IPS-18a (cell line): ENCODE data around the gene RPS6KC1.

Experiments used
- H3K27ac ChIP-seq: one replicate; pipeline ENCODE4 v1.5.1; 2013; ENCODE audit warnings: low read length
- H3K27me3 ChIP-seq: one replicate; pipeline ENCODE4 v1.6.1; 2013; ENCODE audit warnings: mild to moderate bottlenecking, low read length; ENCODE audit not compliant: control insufficient read depth, insufficient read depth
- H3K36me3 ChIP-seq: one replicate; pipeline ENCODE4 v1.6.1; 2013; ENCODE audit warnings: low read depth, low read length; ENCODE audit not compliant: control insufficient read depth
- H3K4me1 ChIP-seq: one replicate; pipeline ENCODE4 v1.6.1; 2013; ENCODE audit warnings: low read depth, low read length; ENCODE audit not compliant: control insufficient read depth
- H3K4me3 ChIP-seq: one replicate; pipeline ENCODE4 v1.5.1; 2013; ENCODE audit warnings: low read length
- H3K9ac ChIP-seq: one replicate; pipeline ENCODE4 v1.6.1; 2013; ENCODE audit warnings: mild to moderate bottlenecking, low read length, moderate library complexity
- H3K9me3 ChIP-seq: one replicate; pipeline ENCODE4 v1.6.1; 2013; ENCODE audit warnings: low read depth, low read length; ENCODE audit not compliant: control insufficient read depth

The RPS6KC1 gene

DNA sequence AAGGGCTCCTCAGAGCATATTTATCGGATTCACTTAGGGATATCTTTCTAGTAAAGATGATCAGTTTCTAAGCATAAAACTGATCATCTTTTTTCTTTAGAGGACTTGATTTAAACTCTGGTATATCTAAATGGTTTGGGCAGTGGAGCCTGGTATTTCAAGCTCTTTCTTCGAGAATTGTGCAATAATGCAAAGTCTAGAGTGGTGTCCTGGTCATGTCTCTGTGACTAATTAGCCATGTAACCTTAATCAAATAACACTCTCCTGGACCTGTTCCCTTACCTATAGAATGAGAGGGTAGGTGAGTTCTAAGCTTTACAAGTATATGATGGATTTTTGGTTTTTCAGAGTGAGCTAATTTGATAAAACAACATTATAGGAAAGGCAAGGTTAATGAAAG is 225.2 kb downstream of the RPS6KC1 start:
- H3K27me3 ChIP-seq: no peaks in the 10 kb centered on the region
- H3K36me3 ChIP-seq: no peaks in the 10 kb centered on the region
- no peaks in the 10 kb centered on the region for H3K9me3 ChIP-seq
- peaks cover 18% of the 10 kb centered on the region for H3K4me1 ChIP-seq
- no peak overlapping the region for H3K4me3 ChIP-seq
- H3K9ac ChIP-seq: no peak overlapping the region
- no peak overlapping the region for H3K27ac ChIP-seq

DNA sequence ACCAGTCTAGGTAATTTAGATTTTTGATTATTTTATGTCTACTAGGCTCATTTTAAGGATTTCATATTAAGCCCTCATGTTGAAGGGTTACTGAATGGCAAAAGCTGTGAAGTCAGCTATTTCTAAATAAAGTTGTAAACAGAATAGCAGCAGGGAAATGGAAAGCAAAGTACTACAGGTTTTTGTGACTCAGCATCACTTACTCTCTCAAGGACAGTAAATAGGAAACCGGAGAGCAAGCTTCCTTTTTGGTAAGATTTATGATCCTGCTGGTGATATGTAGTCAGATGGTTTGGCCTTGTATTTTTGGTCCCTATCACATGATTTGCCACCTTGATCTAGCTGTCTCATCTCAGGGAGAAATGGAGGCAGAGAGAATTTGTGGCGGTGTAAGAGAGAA is 226.0 kb downstream of the RPS6KC1 start:
- peaks cover 26% of the 10 kb centered on the region for H3K4me1 ChIP-seq
- no peak overlapping the region for H3K4me3 ChIP-seq
- H3K27me3 ChIP-seq: no peaks in the 10 kb centered on the region
- H3K9me3 ChIP-seq: no peaks in the 10 kb centered on the region
- no peaks in the 10 kb centered on the region for H3K36me3 ChIP-seq
- H3K9ac ChIP-seq: no peak overlapping the region
- no peak overlapping the region for H3K27ac ChIP-seq

DNA sequence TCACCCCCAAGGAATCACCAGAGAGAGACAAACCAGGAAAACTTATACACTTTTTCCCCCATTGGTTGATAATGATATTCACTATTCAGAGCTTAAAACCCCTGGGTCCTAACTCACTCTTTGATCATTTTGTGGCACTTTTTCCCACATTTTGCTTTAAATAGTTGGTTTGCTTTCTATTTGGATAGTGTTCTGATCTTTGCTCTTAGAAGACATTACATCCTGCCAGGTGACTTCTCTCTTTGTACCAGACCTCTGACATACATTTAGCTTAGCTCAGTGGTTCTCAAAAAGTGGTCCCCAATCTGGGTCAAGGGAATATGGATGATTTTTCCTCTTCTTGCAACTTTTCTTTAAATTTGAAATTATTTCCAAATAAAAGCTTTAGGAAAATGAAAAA is 228.4 kb downstream of the RPS6KC1 start:
- Histone ChIP-seq H3K4me3 (no peak overlapping the region), H3K27me3 (no peaks in the 10 kb centered on the region), H3K9me3 (no peaks in the 10 kb centered on the region), H3K4me1 (peaks cover 30% of the 10 kb centered on the region), H3K36me3 (no peaks in the 10 kb centered on the region), H3K27ac (no peak overlapping the region), H3K9ac (no peak overlapping the region)

DNA sequence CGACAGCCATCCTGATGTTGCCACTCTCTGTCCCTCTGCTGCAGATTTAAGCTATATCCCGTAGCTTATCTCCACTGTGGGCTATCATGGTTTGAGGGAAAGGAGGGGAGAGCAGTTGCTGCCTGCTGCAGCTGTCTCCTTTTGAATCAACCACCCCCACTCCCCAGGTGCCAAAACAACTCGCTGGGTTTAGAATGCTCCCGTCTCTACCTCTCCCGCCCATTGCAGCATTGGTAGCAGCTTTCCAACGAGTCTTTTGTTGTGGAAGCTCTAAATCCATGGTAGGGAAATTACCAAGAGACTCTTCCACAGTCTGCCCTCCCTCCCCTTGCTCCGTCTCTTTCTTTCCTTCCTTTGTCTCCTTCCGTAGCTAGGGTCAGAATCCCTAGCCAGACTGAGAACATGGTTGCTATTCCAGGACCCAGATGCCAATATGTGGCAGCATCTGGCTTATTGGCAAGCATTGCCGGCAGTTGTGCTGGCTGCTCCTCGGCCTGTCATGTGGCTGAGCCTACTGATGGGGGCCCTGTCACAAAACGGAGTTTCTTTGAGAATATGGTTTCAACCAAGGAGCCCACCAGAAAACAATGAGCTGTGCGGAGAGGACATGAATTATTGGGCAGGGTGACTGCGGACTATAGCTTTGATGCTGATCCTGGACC is 230.7 kb downstream of the RPS6KC1 start:
- peak overlapping the region; percentile 11 for H3K4me3 ChIP-seq
- H3K9me3 ChIP-seq: no peaks in the 10 kb centered on the region
- H3K36me3 ChIP-seq: no peaks in the 10 kb centered on the region
- peak overlapping the region; percentile 2 for H3K9ac ChIP-seq
- no peaks in the 10 kb centered on the region for H3K27me3 ChIP-seq
- peaks cover 30% of the 10 kb centered on the region for H3K4me1 ChIP-seq
- no peak overlapping the region for H3K27ac ChIP-seq

DNA sequence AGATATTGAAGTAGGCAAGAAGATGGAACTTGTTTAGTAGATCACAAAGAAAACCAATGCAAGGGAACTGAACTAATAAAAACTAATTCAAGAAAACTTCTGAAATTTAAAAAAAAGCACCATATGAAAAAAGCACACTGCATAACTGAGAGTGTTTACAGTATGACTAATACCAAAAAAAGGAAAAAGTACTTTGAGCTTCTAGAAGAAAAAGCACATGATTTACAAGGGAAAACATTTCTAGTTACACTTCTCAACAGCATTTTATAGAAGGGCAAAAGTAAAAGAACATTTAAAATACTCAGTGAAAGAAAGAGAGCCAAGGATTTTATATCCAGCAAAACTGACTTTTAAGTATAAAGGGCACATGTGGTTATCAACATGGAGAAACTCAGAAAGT is 233.6 kb downstream of the RPS6KC1 start:
- H3K4me1 ChIP-seq: peaks cover 28% of the 10 kb centered on the region
- H3K36me3 ChIP-seq: no peaks in the 10 kb centered on the region
- no peak overlapping the region for H3K9ac ChIP-seq
- no peak overlapping the region for H3K27ac ChIP-seq
- H3K4me3 ChIP-seq: no peak overlapping the region
- H3K27me3 ChIP-seq: no peaks in the 10 kb centered on the region
- no peaks in the 10 kb centered on the region for H3K9me3 ChIP-seq

DNA sequence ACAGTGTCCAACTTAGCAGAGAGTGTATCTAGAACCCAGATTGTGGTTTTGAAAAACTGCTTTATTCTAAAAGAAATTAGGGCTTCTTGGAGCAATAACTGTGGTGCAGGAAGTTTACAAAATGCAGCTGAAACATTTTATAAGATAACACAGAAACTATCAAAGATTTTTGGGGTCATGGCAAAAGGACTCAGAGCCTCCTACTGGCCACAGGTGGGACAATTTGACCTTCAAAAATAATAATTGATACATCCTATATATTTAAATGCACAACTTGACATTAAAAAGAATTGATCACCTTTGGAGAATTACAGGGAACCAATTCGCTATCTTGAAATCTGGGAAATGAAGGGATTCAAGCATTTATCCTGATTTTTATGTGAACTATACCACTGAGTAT is 235.2 kb downstream of the RPS6KC1 start:
- H3K4me3 ChIP-seq: no peak overlapping the region
- H3K9ac ChIP-seq: no peak overlapping the region
- H3K36me3 ChIP-seq: no peaks in the 10 kb centered on the region
- no peaks in the 10 kb centered on the region for H3K27me3 ChIP-seq
- no peaks in the 10 kb centered on the region for H3K9me3 ChIP-seq
- H3K4me1 ChIP-seq: peaks cover 12% of the 10 kb centered on the region
- no peak overlapping the region for H3K27ac ChIP-seq

DNA sequence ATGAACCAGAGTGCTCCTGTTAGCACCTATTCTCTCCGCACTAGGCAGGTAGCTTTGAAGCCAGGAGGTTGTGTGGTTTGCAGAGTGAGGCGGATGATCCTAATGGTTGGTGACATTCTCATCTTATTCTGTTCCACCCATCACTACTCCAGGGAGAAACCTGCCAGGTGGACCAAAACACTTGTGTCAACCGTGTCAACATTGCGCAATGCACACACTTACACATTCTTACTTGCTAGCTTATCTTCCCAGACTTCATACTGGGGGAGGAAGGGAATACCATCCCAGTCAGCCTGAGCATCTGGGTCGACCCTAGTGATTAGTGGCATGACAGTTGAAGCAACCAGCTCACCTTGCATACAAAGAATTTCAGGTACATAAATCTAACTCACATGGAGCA is 236.9 kb downstream of the RPS6KC1 start:
- Histone ChIP-seq H3K27ac (no peak overlapping the region), H3K27me3 (no peaks in the 10 kb centered on the region), H3K9ac (no peak overlapping the region), H3K9me3 (no peaks in the 10 kb centered on the region), H3K4me3 (no peak overlapping the region), H3K36me3 (no peaks in the 10 kb centered on the region), H3K4me1 (peaks cover 8% of the 10 kb centered on the region)

DNA sequence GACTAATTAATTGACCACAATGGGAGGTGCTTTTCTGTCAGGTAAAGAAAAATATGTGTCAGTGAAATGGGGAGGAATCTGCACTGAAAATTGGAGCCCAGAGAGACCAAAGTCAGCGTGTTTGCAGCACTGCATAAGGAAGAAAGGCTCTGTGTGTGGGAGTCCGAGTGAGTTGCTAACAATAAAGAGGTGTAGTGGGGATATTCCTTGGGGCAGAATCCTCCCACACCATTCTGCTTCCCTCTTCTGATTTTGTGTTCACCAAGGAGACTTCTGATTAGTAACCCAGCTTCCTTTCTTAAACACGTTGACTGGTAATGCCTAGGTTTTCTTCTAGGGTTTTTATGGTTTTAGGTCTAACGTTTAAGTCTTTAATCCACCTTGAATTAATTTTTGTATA is 240.5 kb downstream of the RPS6KC1 start:
- H3K4me3 ChIP-seq: no peak overlapping the region
- H3K36me3 ChIP-seq: no peaks in the 10 kb centered on the region
- no peaks in the 10 kb centered on the region for H3K9me3 ChIP-seq
- H3K27me3 ChIP-seq: no peaks in the 10 kb centered on the region
- no peak overlapping the region for H3K27ac ChIP-seq
- H3K9ac ChIP-seq: no peak overlapping the region
- peaks cover 10% of the 10 kb centered on the region for H3K4me1 ChIP-seq

DNA sequence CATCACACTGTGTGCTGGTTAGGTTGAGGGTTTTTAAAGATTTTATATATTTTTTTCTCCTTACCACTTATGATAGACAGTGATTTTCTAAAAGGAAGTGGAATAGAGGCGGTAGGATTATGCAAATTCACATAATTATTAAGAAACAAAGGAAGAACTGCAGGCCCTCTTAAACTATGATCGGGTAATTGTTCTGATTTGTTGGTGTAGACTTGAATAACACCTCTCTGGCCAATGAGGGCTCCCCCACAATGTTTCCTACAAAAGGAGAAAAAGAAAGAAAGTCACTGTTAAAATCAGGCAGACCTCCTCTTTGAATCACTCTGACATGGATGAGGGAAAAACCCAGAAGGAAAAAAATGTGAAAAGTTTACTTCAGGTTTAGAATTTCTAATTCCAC is 241.6 kb downstream of the RPS6KC1 start:
- Histone ChIP-seq H3K9me3 (no peaks in the 10 kb centered on the region), H3K4me1 (peaks cover 10% of the 10 kb centered on the region)

DNA sequence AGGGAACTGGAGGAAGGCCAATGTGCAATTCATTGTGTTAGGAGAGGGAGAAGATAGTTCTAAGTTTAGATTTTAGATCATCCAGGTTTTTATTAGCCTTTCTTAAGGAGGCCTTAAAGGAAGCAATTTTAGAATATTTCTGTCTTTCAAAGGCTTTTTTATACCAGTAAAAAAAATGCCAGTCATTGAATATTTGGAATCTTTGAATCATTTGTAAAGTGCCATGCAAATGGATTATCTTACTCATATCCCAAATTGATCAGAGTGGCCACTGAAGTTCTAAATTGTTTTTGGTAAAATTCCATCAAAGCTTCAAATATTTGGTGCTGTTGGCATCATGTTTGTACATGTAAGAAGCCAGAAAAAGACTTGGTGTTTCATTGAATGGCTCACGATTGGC is 244.8 kb downstream of the RPS6KC1 start:
- Histone ChIP-seq H3K27me3 (no peaks in the 10 kb centered on the region), H3K9me3 (no peaks in the 10 kb centered on the region), H3K36me3 (no peaks in the 10 kb centered on the region), H3K4me1 (peaks cover 15% of the 10 kb centered on the region), H3K9ac (no peak overlapping the region), H3K4me3 (no peak overlapping the region), H3K27ac (no peak overlapping the region)

More for the DNA sequence above, 241.6 kb downstream of the RPS6KC1 start:
- Histone ChIP-seq H3K27ac (no peak overlapping the region), H3K36me3 (no peaks in the 10 kb centered on the region), H3K9ac (no peak overlapping the region), H3K4me3 (no peak overlapping the region), H3K27me3 (no peaks in the 10 kb centered on the region)

DNA sequence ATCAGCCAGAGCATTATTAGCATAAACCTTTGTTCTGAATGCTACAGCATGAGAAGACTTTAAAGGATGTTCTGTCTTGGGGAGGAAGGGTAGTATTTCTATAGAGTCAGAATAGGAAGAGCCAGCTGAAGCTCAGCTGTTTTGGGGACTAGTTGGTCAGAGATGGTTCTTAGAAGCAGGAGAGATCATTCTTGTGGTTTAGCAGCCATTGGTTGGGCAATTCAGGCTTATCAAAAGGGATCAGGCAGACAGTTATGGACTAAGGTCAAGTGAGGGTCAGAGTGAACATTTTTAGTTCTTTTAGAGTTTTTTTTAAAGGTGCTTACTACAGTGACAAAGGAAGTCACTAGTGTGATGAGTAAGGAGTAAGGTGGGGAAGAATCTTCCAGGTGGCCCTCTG is 245.5 kb downstream of the RPS6KC1 start:
- Histone ChIP-seq H3K9me3 (no peaks in the 10 kb centered on the region), H3K4me1 (peaks cover 15% of the 10 kb centered on the region), H3K36me3 (no peaks in the 10 kb centered on the region), H3K4me3 (no peak overlapping the region), H3K9ac (no peak overlapping the region), H3K27me3 (no peaks in the 10 kb centered on the region), H3K27ac (no peak overlapping the region)

DNA sequence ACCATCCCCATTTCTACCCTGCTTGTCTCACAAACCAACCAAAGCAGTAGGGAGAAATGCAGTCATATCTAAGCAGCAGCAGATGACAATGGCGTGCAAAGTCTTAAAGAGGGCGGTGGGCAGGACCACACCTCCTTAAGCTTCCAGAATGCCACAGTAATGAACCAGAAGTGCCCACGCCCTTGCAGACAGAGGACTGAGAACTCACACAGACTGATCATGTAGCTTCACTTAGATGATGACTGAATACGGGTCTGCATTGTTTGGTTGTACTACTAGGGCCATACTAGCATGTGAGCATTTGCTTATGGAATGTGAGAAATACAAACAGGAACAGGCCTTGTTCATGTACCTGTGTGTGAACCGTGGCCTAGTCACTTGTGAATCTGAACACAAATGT is 246.0 kb downstream of the RPS6KC1 start:
- no peaks in the 10 kb centered on the region for H3K27me3 ChIP-seq
- no peak overlapping the region for H3K27ac ChIP-seq
- no peak overlapping the region for H3K4me3 ChIP-seq
- H3K36me3 ChIP-seq: no peaks in the 10 kb centered on the region
- H3K9me3 ChIP-seq: no peaks in the 10 kb centered on the region
- peaks cover 15% of the 10 kb centered on the region for H3K4me1 ChIP-seq
- H3K9ac ChIP-seq: no peak overlapping the region
